Upper lobe of left lung (tissue), 4 donors: ENCODE results near the gene SPATA2.

ENCODE experiments used
- CTCF ChIP-seq, 6 experiments: fragments of 450-650 bp in 4 of 6; fragments of 200-600 bp in 2 of 6; sonication (generic) in 2 of 6; IDR thresholded peaks; one replicate each; pipeline ENCODE4 v1.5.1; 2016 to 2019; ENCODE audit warnings: antibody characterized with exemption in 6 of 6
- POLR2AphosphoS5 ChIP-seq, 2 donors: sonication (generic); formaldehyde crosslinking; IDR thresholded peaks; one replicate each; pipeline ENCODE4 v1.5.1; 2017; ENCODE audit warnings: antibody characterized with exemption in 2 of 2

DNA sequence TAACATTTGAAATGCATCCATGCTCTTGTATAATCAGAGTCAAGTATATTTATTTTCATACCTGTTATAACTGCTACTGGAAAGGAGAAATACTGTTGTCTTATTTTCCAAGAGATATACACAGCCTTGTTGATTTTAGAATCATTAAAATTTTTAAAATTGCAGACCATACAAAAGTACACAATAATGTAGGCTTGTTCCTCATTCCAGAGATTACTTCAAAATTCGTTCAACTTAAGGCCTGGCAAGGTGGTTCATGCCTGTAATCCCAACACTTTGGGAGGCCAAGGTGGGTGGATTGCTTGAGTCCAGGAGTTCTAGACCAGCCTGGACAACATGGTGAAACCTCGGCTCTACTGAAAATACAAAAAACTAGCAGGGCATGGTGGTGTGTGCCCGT is 27.0 kb upstream of the SPATA2 start:
- TF ChIP-seq CTCF (IDR thresholded peaks at IDR 0.05) (no peak), POLR2AphosphoS5 (IDR thresholded peaks at IDR 0.05) (no peak)
